ENCODE results near the gene KLK1.

KLK1 gene

DNA sequence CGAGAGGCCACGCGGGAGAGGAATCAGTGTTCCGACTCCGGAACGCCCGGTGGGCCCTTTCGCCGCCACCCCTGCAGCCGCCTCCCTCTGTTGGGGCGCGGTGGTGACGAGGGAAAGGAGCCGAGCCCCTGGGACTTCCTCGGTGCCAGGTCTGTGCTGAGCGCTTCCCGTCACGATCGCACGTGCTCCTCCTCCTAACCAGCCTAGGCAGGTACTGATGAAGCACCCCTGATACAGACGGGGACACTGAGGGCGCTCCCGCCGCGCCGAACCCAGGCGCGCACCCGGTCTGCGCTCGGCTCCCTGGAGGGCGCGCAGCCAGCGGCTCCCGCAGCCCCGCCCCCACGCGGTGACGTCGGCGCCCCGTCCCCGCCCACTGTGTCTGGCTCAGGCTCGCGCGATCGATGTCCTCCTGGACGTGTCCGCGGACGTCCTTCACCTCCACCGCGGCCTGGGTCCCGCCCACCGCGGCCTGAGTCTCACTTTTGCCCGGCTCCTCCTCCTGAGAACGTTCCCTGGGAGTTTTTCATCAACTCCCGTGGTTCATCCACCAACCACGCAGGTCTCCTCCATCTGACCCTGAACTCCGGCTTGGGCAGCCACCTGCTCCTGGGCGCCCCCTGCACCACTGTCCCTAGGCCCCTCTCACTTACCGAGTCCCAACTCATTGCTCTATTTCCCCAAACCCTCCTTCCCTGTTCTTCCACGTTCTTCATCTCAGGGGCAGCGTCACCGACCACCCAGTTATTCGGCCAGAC lies 12.4 kb upstream of the KLK1 start:
- Histone ChIP-seq H3K36me3 (ENCODE audit: control insufficient read depth in 2 of 2, insufficient read depth in 2 of 2, low read length in 2 of 2) (no peaks in the 10 kb centered on the region), H3K27me3 (ENCODE audit: control insufficient read depth in 1 of 2, insufficient read depth in 2 of 2, low read length in 2 of 2) (peaks cover 17 to 23% of the 10 kb centered on the region in 2 donors), H3K9ac (ENCODE audit: low read length in 2 of 2) (peak overlapping the region; percentile 28 to 29), H3K9me3 (ENCODE audit: control insufficient read depth in 2 of 2, low read length in 2 of 2) (peaks cover 0 to 2% of the 10 kb centered on the region in 2 donors), H3K4me3 (ENCODE audit: low read length in 2 of 2) (peak overlapping the region; percentile 71 to 74), H3K27ac (ENCODE audit: low read length) (no peak overlapping the region), H3K4me1 (ENCODE audit: control insufficient read depth, insufficient read depth, low read length) (peaks cover 11% of the 10 kb centered on the region)

GRCh38 chr19:50835103-50835784 lies 11.7 kb upstream of the KLK1 start:
- Histone ChIP-seq H3K36me3 (ENCODE audit: control insufficient read depth in 2 of 2, insufficient read depth in 2 of 2, low read length in 2 of 2) (no peaks in the 10 kb centered on the region), H3K9me3 (ENCODE audit: control insufficient read depth in 2 of 2, low read length in 2 of 2) (no peaks in the 10 kb centered on the region), H3K9ac (ENCODE audit: low read length in 2 of 2) (peak overlapping the region; percentile 28 to 29), H3K4me1 (ENCODE audit: control insufficient read depth, insufficient read depth, low read length) (peaks cover 11% of the 10 kb centered on the region), H3K27ac (ENCODE audit: low read length) (no peak overlapping the region), H3K4me3 (ENCODE audit: low read length in 2 of 2) (peak overlapping the region; percentile 71 to 74), H3K27me3 (ENCODE audit: control insufficient read depth in 1 of 2, insufficient read depth in 2 of 2, low read length in 2 of 2) (peaks cover 20 to 30% of the 10 kb centered on the region in 2 donors)

DNA sequence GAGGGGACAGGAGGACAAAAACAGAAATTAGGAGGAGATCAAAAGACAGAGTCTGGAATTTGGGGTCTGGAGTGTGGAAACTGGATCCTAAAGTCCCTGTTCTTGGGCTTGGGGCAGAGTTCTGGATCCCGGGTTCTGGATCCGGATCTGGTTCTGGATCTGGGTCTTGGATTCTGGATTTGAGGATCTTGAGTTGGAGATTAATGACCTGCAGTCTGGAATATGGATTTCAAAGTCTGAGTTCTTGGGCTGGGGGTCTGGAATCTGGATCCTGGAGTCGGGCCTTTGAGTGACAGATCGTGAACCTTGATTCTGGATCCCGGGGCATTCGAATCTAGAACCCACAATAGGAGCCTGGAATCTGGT lies 10.2 kb upstream of the KLK1 start:
- no peaks in the 10 kb centered on the region for H3K36me3 ChIP-seq (ENCODE audit: control insufficient read depth in 2 of 2, insufficient read depth in 2 of 2, low read length in 2 of 2)
- H3K27me3 ChIP-seq (ENCODE audit: control insufficient read depth in 1 of 2, insufficient read depth in 2 of 2, low read length in 2 of 2) = peaks cover 26 to 34% of the 10 kb centered on the region in 2 donors
- peaks cover 11% of the 10 kb centered on the region for H3K4me1 ChIP-seq (ENCODE audit: control insufficient read depth, insufficient read depth, low read length)
- H3K9me3 ChIP-seq (ENCODE audit: control insufficient read depth in 2 of 2, low read length in 2 of 2) = no peaks in the 10 kb centered on the region
- no peak overlapping the region for H3K9ac ChIP-seq (ENCODE audit: low read length in 2 of 2)
- no peak overlapping the region for H3K27ac ChIP-seq (ENCODE audit: low read length)
- no peak overlapping the region for H3K4me3 ChIP-seq (ENCODE audit: low read length in 2 of 2)

- Histone ChIP-seq H3K9ac (ENCODE audit: low read length in 2 of 2) (no peak within 1 kb of the TSS), H3K4me1 (ENCODE audit: control insufficient read depth, insufficient read depth, low read length) (peaks cover 11% of the 10 kb centered on the region), H3K4me3 (ENCODE audit: low read length in 2 of 2) (no peak within 1 kb of the TSS), H3K36me3 (ENCODE audit: control insufficient read depth in 2 of 2, insufficient read depth in 2 of 2, low read length in 2 of 2) (no peaks in the 10 kb centered on the region), H3K27ac (ENCODE audit: low read length) (no peak within 1 kb of the TSS), H3K9me3 (ENCODE audit: control insufficient read depth in 2 of 2, low read length in 2 of 2) (no peaks in the 10 kb centered on the region), H3K27me3 (ENCODE audit: control insufficient read depth in 1 of 2, insufficient read depth in 2 of 2, low read length in 2 of 2) (peaks cover 26 to 34% of the 10 kb centered on the region in 2 donors)
Measured at GRCh38 chr19:50833117-50833801, 9.7 kb upstream of the KLK1 start, which contains the start of gene KLK15. Gene KLK15, minus strand, starts transcription at chr19:50833574. Its CDS starts 2,082 bp downstream, at chr19:50831492.

DNA sequence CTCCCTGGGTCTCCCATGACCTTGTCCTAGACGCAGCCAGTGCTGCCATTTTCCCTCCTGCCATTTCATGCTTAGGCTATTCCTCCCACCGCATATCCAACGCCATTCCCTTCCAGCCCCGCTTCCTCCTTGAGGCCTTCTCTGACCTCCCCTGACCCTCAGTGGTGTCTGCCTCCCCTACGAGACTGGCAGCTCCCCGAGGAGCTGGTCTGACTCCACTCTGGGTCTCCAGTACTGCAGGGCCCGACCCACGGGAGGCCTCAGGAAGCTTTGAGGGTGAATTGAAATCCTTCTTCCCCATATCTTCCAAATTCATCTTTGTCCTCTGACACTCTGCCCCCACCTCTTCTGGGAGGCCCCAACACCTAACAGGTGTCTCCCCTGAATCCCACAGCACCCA lies 9.1 kb upstream of the KLK1 start:
- Histone ChIP-seq H3K27ac (ENCODE audit: low read length) (no peak overlapping the region), H3K27me3 (ENCODE audit: control insufficient read depth in 1 of 2, insufficient read depth in 2 of 2, low read length in 2 of 2) (peaks cover 26 to 34% of the 10 kb centered on the region in 2 donors), H3K9me3 (ENCODE audit: control insufficient read depth in 2 of 2, low read length in 2 of 2) (no peaks in the 10 kb centered on the region), H3K4me1 (ENCODE audit: control insufficient read depth, insufficient read depth, low read length) (peaks cover 11% of the 10 kb centered on the region), H3K9ac (ENCODE audit: low read length in 2 of 2) (no peak overlapping the region), H3K4me3 (ENCODE audit: low read length in 2 of 2) (no peak overlapping the region), H3K36me3 (ENCODE audit: control insufficient read depth in 2 of 2, insufficient read depth in 2 of 2, low read length in 2 of 2) (no peaks in the 10 kb centered on the region)

GRCh38 chr19:50831026-50831396 lies 7.4 kb upstream of the KLK1 start:
- H3K9ac ChIP-seq (ENCODE audit: low read length in 2 of 2) = no peak overlapping the region
- no peak overlapping the region for H3K4me3 ChIP-seq (ENCODE audit: low read length in 2 of 2)
- H3K36me3 ChIP-seq (ENCODE audit: control insufficient read depth in 2 of 2, insufficient read depth in 2 of 2, low read length in 2 of 2) = no peaks in the 10 kb centered on the region
- peaks cover 30 to 31% of the 10 kb centered on the region in 2 donors for H3K27me3 ChIP-seq (ENCODE audit: control insufficient read depth in 1 of 2, insufficient read depth in 2 of 2, low read length in 2 of 2)
- H3K4me1 ChIP-seq (ENCODE audit: control insufficient read depth, insufficient read depth, low read length) = peaks cover 9% of the 10 kb centered on the region
- H3K27ac ChIP-seq (ENCODE audit: low read length) = no peak overlapping the region
- no peaks in the 10 kb centered on the region for H3K9me3 ChIP-seq (ENCODE audit: control insufficient read depth in 2 of 2, low read length in 2 of 2)

GRCh38 chr19:50830266-50831025 lies 6.9 kb upstream of the KLK1 start:
- Histone ChIP-seq H3K4me3 (ENCODE audit: low read length in 2 of 2) (no peak overlapping the region), H3K9ac (ENCODE audit: low read length in 2 of 2) (no peak overlapping the region), H3K27me3 (ENCODE audit: control insufficient read depth in 1 of 2, insufficient read depth in 2 of 2, low read length in 2 of 2) (peaks cover 30% of the 10 kb centered on the region in 2 donors), H3K36me3 (ENCODE audit: control insufficient read depth in 2 of 2, insufficient read depth in 2 of 2, low read length in 2 of 2) (no peaks in the 10 kb centered on the region), H3K4me1 (ENCODE audit: control insufficient read depth, insufficient read depth, low read length) (peaks cover 3% of the 10 kb centered on the region), H3K27ac (ENCODE audit: low read length) (no peak overlapping the region), H3K9me3 (ENCODE audit: control insufficient read depth in 2 of 2, low read length in 2 of 2) (no peaks in the 10 kb centered on the region)

GRCh38 chr19:50829801-50830200 lies 6.2 kb upstream of the KLK1 start:
- Histone ChIP-seq H3K27ac (ENCODE audit: low read length) (no peak overlapping the region), H3K9me3 (ENCODE audit: control insufficient read depth in 2 of 2, low read length in 2 of 2) (no peaks in the 10 kb centered on the region), H3K4me1 (ENCODE audit: control insufficient read depth, insufficient read depth, low read length) (no peaks in the 10 kb centered on the region), H3K9ac (ENCODE audit: low read length in 2 of 2) (no peak overlapping the region), H3K27me3 (ENCODE audit: control insufficient read depth in 1 of 2, insufficient read depth in 2 of 2, low read length in 2 of 2) (peaks cover 24 to 30% of the 10 kb centered on the region in 2 donors), H3K4me3 (ENCODE audit: low read length in 2 of 2) (no peak overlapping the region), H3K36me3 (ENCODE audit: control insufficient read depth in 2 of 2, insufficient read depth in 2 of 2, low read length in 2 of 2) (no peaks in the 10 kb centered on the region)

DNA sequence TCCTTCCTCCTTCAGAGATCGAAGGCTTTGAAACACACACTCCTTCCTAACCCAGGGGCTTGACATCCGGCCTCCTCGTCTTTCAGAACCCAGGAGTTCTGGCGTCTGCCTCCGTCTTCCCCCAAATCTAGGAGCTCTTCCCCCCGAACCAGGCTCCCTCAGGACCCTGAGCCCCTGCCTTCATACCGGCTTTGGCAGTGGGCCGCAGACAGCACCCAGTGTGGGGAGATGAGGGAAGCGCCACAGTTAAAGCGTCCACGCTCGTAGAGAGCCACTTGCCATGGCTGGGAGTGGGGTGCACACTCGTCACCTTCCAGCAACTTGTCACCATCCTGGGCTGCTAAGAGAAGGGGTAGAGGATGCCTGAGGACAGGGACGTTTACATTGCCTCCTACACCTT lies 3.9 kb upstream of the KLK1 start:
- H3K4me1 ChIP-seq (ENCODE audit: control insufficient read depth, insufficient read depth, low read length) = no peaks in the 10 kb centered on the region
- no peaks in the 10 kb centered on the region for H3K9me3 ChIP-seq (ENCODE audit: control insufficient read depth in 2 of 2, low read length in 2 of 2)
- peaks cover 26 to 30% of the 10 kb centered on the region in 2 donors for H3K27me3 ChIP-seq (ENCODE audit: control insufficient read depth in 1 of 2, insufficient read depth in 2 of 2, low read length in 2 of 2)
- H3K4me3 ChIP-seq (ENCODE audit: low read length in 2 of 2) = no peak overlapping the region
- H3K9ac ChIP-seq (ENCODE audit: low read length in 2 of 2) = no peak overlapping the region
- no peak overlapping the region for H3K27ac ChIP-seq (ENCODE audit: low read length)
- no peaks in the 10 kb centered on the region for H3K36me3 ChIP-seq (ENCODE audit: control insufficient read depth in 2 of 2, insufficient read depth in 2 of 2, low read length in 2 of 2)

- no peaks in the 10 kb centered on the region for H3K9me3 ChIP-seq (ENCODE audit: control insufficient read depth in 2 of 2, low read length in 2 of 2)
- H3K36me3 ChIP-seq (ENCODE audit: control insufficient read depth in 2 of 2, insufficient read depth in 2 of 2, low read length in 2 of 2) = no peaks in the 10 kb centered on the region
- H3K27ac ChIP-seq (ENCODE audit: low read length) = no peak overlapping the region
- no peaks in the 10 kb centered on the region for H3K4me1 ChIP-seq (ENCODE audit: control insufficient read depth, insufficient read depth, low read length)
- H3K27me3 ChIP-seq (ENCODE audit: control insufficient read depth in 1 of 2, insufficient read depth in 2 of 2, low read length in 2 of 2) = peaks cover 29 to 35% of the 10 kb centered on the region in 2 donors
- H3K4me3 ChIP-seq (ENCODE audit: low read length in 2 of 2) = no peak overlapping the region
- H3K9ac ChIP-seq (ENCODE audit: low read length in 2 of 2) = no peak overlapping the region
Measured at GRCh38 chr19:50826492-50827240, 3.1 kb upstream of the KLK1 start.

Measured in stomach smooth muscle (tissue), 2 donors.